ENCODE results near the gene TARP.

The TARP gene

DNA sequence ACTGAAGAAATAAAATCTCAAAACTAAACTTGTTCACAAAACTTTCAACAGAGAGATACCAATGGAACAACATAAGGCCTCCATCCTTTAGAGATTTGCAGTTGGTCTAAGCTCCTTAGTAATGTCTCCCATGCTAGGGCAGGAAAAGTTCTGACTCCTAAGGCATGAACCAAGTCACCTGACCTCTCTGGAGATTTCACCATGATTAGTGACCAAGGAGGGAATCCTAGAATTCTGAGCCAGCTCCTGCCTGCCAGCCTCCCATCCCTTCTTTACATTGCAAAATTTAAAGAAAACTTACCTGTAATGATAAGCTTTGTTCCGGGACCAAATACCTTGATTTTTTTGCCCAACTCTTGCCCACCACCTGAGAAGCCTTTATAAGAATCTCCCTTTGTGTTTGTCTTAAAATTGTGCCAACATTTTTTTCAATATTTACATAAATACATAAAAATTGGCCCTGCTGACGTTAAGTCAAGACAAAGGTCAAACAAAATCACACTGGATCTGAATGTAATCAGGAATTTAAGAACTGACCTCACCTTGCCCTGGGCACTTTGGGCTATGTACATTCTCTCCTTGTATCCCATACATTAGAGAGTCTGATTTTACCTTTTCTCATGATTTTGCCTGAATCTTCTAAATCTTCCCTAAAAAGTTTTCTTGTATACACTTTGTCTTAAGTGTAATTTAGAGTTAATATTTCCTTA is at the start of gene TARP:
TARP (minus strand) TSS at position 351 of the 710 bp plus-strand sequence.
- POLR2A ChIA-PET = no interaction called here
- no peaks in the 10 kb centered on the region for H3K9me3 ChIP-seq

GRCh38 chr7:38323156-38323555 is 49.7 kb upstream of the TARP start:
- Histone ChIP-seq H4K20me1 (ENCODE audit: insufficient read depth) (no peaks in the 10 kb centered on the region), H3K79me2 (ENCODE audit: insufficient read depth) (no peaks in the 10 kb centered on the region), H3K27ac (ENCODE audit: low read depth in 2 of 2, low read length in 1 of 2) (no peak overlapping the region), H3F3A (replicated peaks; ENCODE audit: insufficient read depth) (peaks cover 5% of the 10 kb centered on the region), H3K36me3 (replicated peaks in 1 of 2; ENCODE audit: control insufficient read depth in 1 of 2, insufficient read depth in 2 of 2, low read length in 1 of 2) (no peaks in the 10 kb centered on the region), H3K4me2 (no peak overlapping the region), H3K27me3 (ENCODE audit: insufficient read depth) (peaks cover 11% of the 10 kb centered on the region; the same call in 1 of the 2 replicates), H3K4me1 (ENCODE audit: control insufficient read depth in 1 of 2, insufficient read depth in 2 of 2, low read depth in 1 of 2, low read length in 1 of 2) (peaks cover 0 to 8% of the 10 kb centered on the region in 2 experiments; a peak in 1 of 4 replicates), H3K9me2 (no peaks in the 10 kb centered on the region), H3K9me3 (no peaks in the 10 kb centered on the region), H3K4me3 (ENCODE audit: low read depth in 2 of 2, low read length in 1 of 2) (no peak overlapping the region), H3K9ac (no peak overlapping the region), H2AFZ (ENCODE audit: low read depth) (no peak overlapping the region)
- 83% methylated on average over 3 of the region's 3 CpGs for WGBS (ENCODE audit: low lambda C conversion rate)
- ChIA-PET CTCF (interaction anchor here (0.9 to 7.8 kb wide), 8 partner anchors 13 to 263 kb away, joined by 3 to 66 read pairs (median 4); no protein-coding TSS in a partner anchor), POLR2A (no interaction called here)
- no peak for DNase-seq
- TF ChIP-seq GABPA (IDR thresholded peaks at IDR 0.05; ENCODE audit: low read depth) (no peak), USF1 (IDR thresholded peaks at IDR 0.05; ENCODE audit: borderline replicate concordance, low read depth) (no peak), USF2 (IDR thresholded peaks at IDR 0.05; ENCODE audit: borderline replicate concordance, low read depth, low read length) (no peak), NFIC (IDR thresholded peaks at IDR 0.05; ENCODE audit: borderline replicate concordance) (no peak), RXRA (IDR thresholded peaks at IDR 0.05; ENCODE audit: borderline replicate concordance, low read depth) (no peak), JUND (IDR thresholded peaks at IDR 0.05) (no peak), ELF1 (IDR thresholded peaks at IDR 0.05) (no peak), GATA2 (CRISPR knock-in tag; IDR thresholded peaks at IDR 0.05) (no peak), POLR2AphosphoS5 (IDR thresholded peaks at IDR 0.05; ENCODE audit: low read depth, low read length) (no peak), MXI1 (IDR thresholded peaks at IDR 0.05; ENCODE audit: low read depth, low read length) (no peak), YY1 (IDR thresholded peaks at IDR 0.05; ENCODE audit: low read depth) (no peak)
- TF ChIP-seq, protein P1, sequence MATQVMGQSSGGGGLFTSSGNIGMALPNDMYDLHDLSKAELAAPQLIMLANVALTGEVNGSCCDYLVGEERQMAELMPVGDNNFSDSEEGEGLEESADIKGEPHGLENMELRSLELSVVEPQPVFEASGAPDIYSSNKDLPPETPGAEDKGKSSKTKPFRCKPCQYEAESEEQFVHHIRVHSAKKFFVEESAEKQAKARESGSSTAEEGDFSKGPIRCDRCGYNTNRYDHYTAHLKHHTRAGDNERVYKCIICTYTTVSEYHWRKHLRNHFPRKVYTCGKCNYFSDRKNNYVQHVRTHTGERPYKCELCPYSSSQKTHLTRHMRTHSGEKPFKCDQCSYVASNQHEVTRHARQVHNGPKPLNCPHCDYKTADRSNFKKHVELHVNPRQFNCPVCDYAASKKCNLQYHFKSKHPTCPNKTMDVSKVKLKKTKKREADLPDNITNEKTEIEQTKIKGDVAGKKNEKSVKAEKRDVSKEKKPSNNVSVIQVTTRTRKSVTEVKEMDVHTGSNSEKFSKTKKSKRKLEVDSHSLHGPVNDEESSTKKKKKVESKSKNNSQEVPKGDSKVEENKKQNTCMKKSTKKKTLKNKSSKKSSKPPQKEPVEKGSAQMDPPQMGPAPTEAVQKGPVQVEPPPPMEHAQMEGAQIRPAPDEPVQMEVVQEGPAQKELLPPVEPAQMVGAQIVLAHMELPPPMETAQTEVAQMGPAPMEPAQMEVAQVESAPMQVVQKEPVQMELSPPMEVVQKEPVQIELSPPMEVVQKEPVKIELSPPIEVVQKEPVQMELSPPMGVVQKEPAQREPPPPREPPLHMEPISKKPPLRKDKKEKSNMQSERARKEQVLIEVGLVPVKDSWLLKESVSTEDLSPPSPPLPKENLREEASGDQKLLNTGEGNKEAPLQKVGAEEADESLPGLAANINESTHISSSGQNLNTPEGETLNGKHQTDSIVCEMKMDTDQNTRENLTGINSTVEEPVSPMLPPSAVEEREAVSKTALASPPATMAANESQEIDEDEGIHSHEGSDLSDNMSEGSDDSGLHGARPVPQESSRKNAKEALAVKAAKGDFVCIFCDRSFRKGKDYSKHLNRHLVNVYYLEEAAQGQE (IDR thresholded peaks at IDR 0.05; ENCODE audit: low read depth, low read length) = no peak

More for the DNA sequence above, at the start of gene TARP:
- Histone ChIP-seq H3K4me2 (no peak within 1 kb of the TSS), H3K4me1 (ENCODE audit: control insufficient read depth in 1 of 2, insufficient read depth in 2 of 2, low read depth in 1 of 2, low read length in 1 of 2) (no peaks in the 10 kb centered on the region), H4K20me1 (ENCODE audit: insufficient read depth) (no peaks in the 10 kb centered on the region), H3K9ac (no peak within 1 kb of the TSS), H3K79me2 (ENCODE audit: insufficient read depth) (no peaks in the 10 kb centered on the region), H3K9me2 (no peaks in the 10 kb centered on the region), H3K4me3 (ENCODE audit: low read depth in 2 of 2, low read length in 1 of 2) (no peak within 1 kb of the TSS), H3K27ac (ENCODE audit: low read depth in 2 of 2, low read length in 1 of 2) (no peak within 1 kb of the TSS), H3K27me3 (ENCODE audit: insufficient read depth) (no peaks in the 10 kb centered on the region), H2AFZ (ENCODE audit: low read depth) (no peak within 1 kb of the TSS), H3F3A (replicated peaks; ENCODE audit: insufficient read depth) (no peaks in the 10 kb centered on the region), H3K36me3 (replicated peaks in 1 of 2; ENCODE audit: control insufficient read depth in 1 of 2, insufficient read depth in 2 of 2, low read length in 1 of 2) (no peaks in the 10 kb centered on the region)
- no peak for DNase-seq
- CTCF ChIA-PET = interaction anchor here (1.2 to 2.3 kb wide), 4 partner anchors 30 to 166 kb away, joined by 3 to 7 read pairs (median 4); no protein-coding TSS in a partner anchor
- 52% methylated on average over 2 of the region's 2 CpGs for WGBS (ENCODE audit: low lambda C conversion rate)
- TF ChIP-seq USF2 (IDR thresholded peaks at IDR 0.05; ENCODE audit: borderline replicate concordance, low read depth, low read length) (no peak), IRF3 (IDR thresholded peaks at IDR 0.05; ENCODE audit: low read depth, low read length) (no peak), TEAD4 (IDR thresholded peaks at IDR 0.05; ENCODE audit: borderline replicate concordance, insufficient read depth) (no peak), GATA2 (CRISPR knock-in tag; IDR thresholded peaks at IDR 0.05) (no peak), NRF1 (IDR thresholded peaks at IDR 0.05; ENCODE audit: low read depth, low read length) (no peak)
